HCT116 (cell line): ENCODE measurements around the gene CELF1.

Experiments
- EZH2 ChIP-seq: fragments of 200-600 bp; sonication (generic); IDR thresholded peaks from 2 replicates; pipeline ENCODE4 v1.6.1; 2017; ENCODE audit warnings: antibody characterized with exemption, mixed run types
- POLR2A ChIP-seq: IDR thresholded peaks from 2 replicates; pipeline ENCODE4 v1.7.0; 2011; ENCODE audit warnings: borderline replicate concordance; ENCODE audit not compliant: insufficient read depth, insufficient read length; ENCODE audit errors: extremely low read depth
- POLR2AphosphoS5 ChIP-seq: IDR thresholded peaks from 2 replicates; pipeline ENCODE4 v1.6.1; 2011; ENCODE audit warnings: mild to moderate bottlenecking, low read depth, low read length, moderate library complexity

DNA sequence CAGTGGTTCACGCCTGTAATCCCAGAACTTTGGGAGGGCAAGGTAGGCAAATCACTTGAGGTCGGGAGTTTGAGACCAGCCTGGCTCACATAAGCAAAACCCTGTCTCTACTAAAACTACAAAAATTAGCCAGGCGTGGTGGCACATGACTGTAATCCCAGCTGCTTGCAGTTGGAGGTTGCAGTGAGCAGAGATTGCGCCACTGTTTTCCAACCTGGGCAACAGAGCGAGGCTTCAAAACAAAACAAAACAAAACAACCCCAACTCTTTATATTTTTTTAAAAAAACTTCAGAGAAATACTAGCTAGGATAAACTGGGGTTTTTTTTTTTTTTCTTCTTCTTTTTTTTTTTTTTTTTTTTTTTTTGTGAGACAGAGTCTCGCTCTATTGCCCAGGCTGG, 72.2 kb downstream of the CELF1 start:
- TF ChIP-seq POLR2A = no peak
- TF ChIP-seq POLR2AphosphoS5 = no peak
- no peak for TF ChIP-seq EZH2
